ENCODE data around the gene ARSG. TPM values are rescaled to one million over a fixed set of nuclear protein-coding genes. Genes with fewer than 3 reads are reported as not detected.
"Not testable (repeated sequence)": the region's sequence is repeated elsewhere in the genome, so short reads cannot be mapped to it uniquely, and the experiment has no call there.

The ARSG gene
- polyA plus RNA-seq, 1 experiment, result 1.9 TPM

- TF ChIP-seq CTCF (IDR thresholded peaks at IDR 0.05; ENCODE audit: low read depth, low read length), result no peak
- no peak for DNase-seq (ENCODE audit: low read depth, low spot score)
- ChIA-PET CTCF (interaction anchor here (0.7 to 2.7 kb wide), 7 partner anchors 44 to 237 kb away, joined by 3 to 9 read pairs (median 4); no protein-coding TSS in a partner anchor), POLR2A (no interaction called here)
- no peaks in the 10 kb centered on the region for H3K27me3 ChIP-seq (ENCODE audit: control insufficient read depth, insufficient read depth, low read length)
- H3K4me3 ChIP-seq (ENCODE audit: low read depth, low read length), result peak overlapping the region; percentile 79; the same call in 1 of the 2 replicates
- H3K27ac ChIP-seq (ENCODE audit: low read depth, low read length), result no peak overlapping the region
- H3K9me3 ChIP-seq (ENCODE audit: control insufficient read depth, insufficient read depth, low read length), result no peaks in the 10 kb centered on the region; the same call in 1 of the 2 replicates
Measured at GRCh38 chr17:68248891-68249290, 42.4 kb upstream of the ARSG start.

DNA sequence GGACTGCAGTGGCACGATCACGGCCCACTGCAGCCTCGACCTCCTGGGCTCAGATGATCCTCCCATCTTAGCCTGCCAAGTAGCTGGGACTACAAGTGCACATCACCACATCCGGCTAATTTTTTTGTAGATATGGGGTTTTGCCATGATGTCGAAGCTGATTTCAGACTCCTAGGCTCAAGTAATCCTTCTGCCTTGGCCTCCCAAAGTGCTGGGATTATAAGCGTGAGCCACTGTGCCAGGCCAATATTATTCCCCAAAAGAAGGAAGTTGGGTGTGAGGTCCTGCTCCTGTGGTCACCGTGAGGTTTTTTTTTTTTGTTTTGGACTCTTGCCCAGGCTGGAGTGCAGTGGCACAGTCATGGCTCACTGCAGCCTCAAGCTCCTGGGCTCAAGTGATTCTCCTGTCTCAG is 41.9 kb upstream of the ARSG start:
- no peak for DNase-seq (ENCODE audit: low read depth, low spot score)
- POLR2A ChIA-PET, result no interaction called here
- no peak overlapping the region for H3K27ac ChIP-seq (ENCODE audit: low read depth, low read length)
- H3K27me3 ChIP-seq (ENCODE audit: control insufficient read depth, insufficient read depth, low read length), result no peaks in the 10 kb centered on the region
- CTCF ChIA-PET, result interaction anchor here (1.4 to 2.7 kb wide), 3 partner anchors 49 to 187 kb away, joined by 4 to 9 read pairs (median 6); no protein-coding TSS in a partner anchor
- H3K9me3 ChIP-seq (ENCODE audit: control insufficient read depth, insufficient read depth, low read length), result no peaks in the 10 kb centered on the region; the same call in 1 of the 2 replicates
- TF ChIP-seq CTCF (IDR thresholded peaks at IDR 0.05; ENCODE audit: low read depth, low read length), result no peak
- no peak overlapping the region for H3K4me3 ChIP-seq (ENCODE audit: low read depth, low read length)

DNA sequence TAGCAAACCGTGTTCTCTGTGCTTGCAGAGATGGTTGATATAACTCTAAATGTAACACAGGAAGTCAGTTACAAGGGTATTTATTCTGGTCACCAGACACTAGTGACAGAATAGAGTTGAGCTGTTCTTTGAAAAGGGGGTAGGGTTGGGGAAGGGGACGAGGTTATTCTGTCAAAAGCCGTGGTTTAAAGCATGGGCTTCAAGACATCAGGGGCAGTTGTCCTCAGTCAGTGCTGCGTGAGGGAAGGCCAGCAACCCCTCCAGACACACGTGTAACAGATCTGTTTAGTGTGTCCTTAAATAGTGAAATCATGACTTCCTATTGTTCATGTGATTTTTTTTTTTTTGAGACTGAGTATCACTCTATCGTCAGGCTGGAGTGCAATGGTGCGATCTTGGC is 37.9 kb upstream of the ARSG start:
- POLR2A ChIA-PET; H3K4me3 ChIP-seq (ENCODE audit: low read depth, low read length); H3K27ac ChIP-seq (ENCODE audit: low read depth, low read length); DNase-seq (ENCODE audit: low read depth, low spot score); H3K9me3 ChIP-seq (ENCODE audit: control insufficient read depth, insufficient read depth, low read length); CTCF ChIA-PET; H3K27me3 ChIP-seq (ENCODE audit: control insufficient read depth, insufficient read depth, low read length): not testable (repeated sequence)

GRCh38 chr17:68255151-68255550 is 36.1 kb upstream of the ARSG start:
- ChIA-PET POLR2A (no interaction called here), CTCF (interaction anchor here (1.1 kb wide), 1 partner anchor 143 kb away, joined by 3 read pairs; no protein-coding TSS in a partner anchor)
- DNase-seq (ENCODE audit: low read depth, low spot score), result no peak
- Histone ChIP-seq H3K9me3 (ENCODE audit: control insufficient read depth, insufficient read depth, low read length) (no peaks in the 10 kb centered on the region), H3K4me3 (ENCODE audit: low read depth, low read length) (no peak overlapping the region), H3K27me3 (ENCODE audit: control insufficient read depth, insufficient read depth, low read length) (no peaks in the 10 kb centered on the region), H3K27ac (ENCODE audit: low read depth, low read length) (no peak overlapping the region)
- TF ChIP-seq CTCF (IDR thresholded peaks at IDR 0.05; ENCODE audit: low read depth, low read length), result no peak

DNA sequence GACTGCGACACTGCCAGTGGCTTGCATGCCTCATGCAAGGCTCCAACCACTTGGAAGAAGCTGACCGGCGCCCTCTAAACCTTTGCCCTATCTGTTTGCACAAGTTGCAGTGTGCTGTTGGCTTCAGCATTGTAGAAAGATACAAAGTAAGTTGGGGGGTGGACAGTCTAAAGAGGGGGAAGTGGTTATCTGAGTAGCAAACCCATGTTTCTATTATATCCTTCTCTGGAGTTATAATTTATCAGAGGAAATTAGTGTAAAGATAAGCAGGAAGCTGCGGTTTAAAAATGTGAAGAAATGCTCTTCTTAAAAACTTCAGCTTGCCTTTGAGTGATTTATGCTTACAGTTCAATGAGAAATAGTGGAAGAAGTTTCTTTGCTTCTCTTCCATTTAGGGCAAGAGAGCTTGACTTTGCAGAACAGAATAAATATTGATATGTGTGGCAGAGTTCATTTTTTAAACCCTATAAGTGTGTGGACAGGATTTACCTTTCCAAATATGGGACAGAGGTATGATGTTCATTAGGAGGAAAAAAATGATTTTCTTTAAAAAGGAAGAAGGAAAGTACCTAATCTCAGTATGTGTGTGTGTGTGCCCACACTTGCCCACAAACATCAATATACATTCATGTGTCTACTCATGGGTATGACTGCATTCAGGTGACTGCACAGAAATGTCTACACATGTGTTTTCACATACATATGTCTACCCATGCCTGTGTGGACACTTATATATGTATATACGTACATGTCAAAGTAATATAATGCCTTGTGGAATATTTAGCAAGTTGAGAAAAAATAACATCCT is 35.4 kb upstream of the ARSG start:
- DNase-seq (ENCODE audit: low read depth, low spot score), result no peak
- ChIA-PET POLR2A (no interaction called here), CTCF (interaction anchor here (0.5 kb wide), 1 partner anchor 9 kb away, joined by 4 read pairs; no protein-coding TSS in a partner anchor)
- no peaks in the 10 kb centered on the region for H3K9me3 ChIP-seq (ENCODE audit: control insufficient read depth, insufficient read depth, low read length)
- TF ChIP-seq CTCF (IDR thresholded peaks at IDR 0.05; ENCODE audit: low read depth, low read length), result no peak
- no peaks in the 10 kb centered on the region for H3K27me3 ChIP-seq (ENCODE audit: control insufficient read depth, insufficient read depth, low read length)
- no peak overlapping the region for H3K27ac ChIP-seq (ENCODE audit: low read depth, low read length)
- H3K4me3 ChIP-seq (ENCODE audit: low read depth, low read length), result no peak overlapping the region

DNA sequence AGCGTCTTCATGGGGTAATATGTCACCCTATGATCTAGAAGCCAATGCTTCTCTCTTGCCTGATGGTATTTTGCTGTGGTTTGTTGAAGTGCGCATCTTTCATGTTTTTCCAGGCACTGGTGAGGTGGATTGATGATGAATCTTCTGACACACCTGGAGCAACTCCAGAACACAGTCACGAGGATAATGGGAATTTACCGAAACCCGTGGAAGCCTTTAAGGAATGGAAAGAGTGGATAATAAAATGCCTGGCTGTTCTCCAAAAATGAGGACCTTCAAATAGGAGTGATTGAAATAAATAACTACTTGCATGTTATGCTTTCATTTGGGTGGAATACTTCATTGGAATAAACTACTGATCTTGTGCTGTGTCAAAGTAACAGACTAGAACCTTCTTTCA is 34.6 kb upstream of the ARSG start:
- H3K4me3 ChIP-seq (ENCODE audit: low read depth, low read length); POLR2A ChIA-PET; DNase-seq (ENCODE audit: low read depth, low spot score); H3K9me3 ChIP-seq (ENCODE audit: control insufficient read depth, insufficient read depth, low read length); CTCF ChIA-PET; H3K27me3 ChIP-seq (ENCODE audit: control insufficient read depth, insufficient read depth, low read length); H3K27ac ChIP-seq (ENCODE audit: low read depth, low read length): not testable (repeated sequence)
